ENCODE results near the gene ALPL. TPM values are rescaled to one million over a fixed set of nuclear protein-coding genes. Genes with fewer than 3 reads are reported as not detected.

ALPL gene
- total RNA-seq, 1 experiment from 2014 or later: not detected

GRCh38 chr1:21596174-21596573 lies 87.0 kb downstream of the ALPL start:
- DNase-seq (ENCODE audit: low read depth): no peak

- no peak for DNase-seq (ENCODE audit: low read depth)
Measured at GRCh38 chr1:21596628-21597027, 87.4 kb downstream of the ALPL start.

GRCh38 chr1:21597753-21598152 lies 88.5 kb downstream of the ALPL start:
- no peak for DNase-seq (ENCODE audit: low read depth)

- DNase-seq (ENCODE audit: low read depth): no peak
Measured at GRCh38 chr1:21598417-21598816, 89.2 kb downstream of the ALPL start.

- no peak for DNase-seq (ENCODE audit: low read depth)
Measured at GRCh38 chr1:21598904-21599303, 89.7 kb downstream of the ALPL start.

- DNase-seq (ENCODE audit: low read depth): no peak
Measured at GRCh38 chr1:21599402-21599801, 90.2 kb downstream of the ALPL start.

- no peak for DNase-seq (ENCODE audit: low read depth)
Measured at GRCh38 chr1:21601278-21602048, 92.2 kb downstream of the ALPL start.

- DNase-seq (ENCODE audit: low read depth): no peak
Measured at GRCh38 chr1:21603177-21604138, 94.2 kb downstream of the ALPL start.

GRCh38 chr1:21604208-21604957 lies 95.2 kb downstream of the ALPL start:
- DNase-seq (ENCODE audit: low read depth): no peak

- no peak for DNase-seq (ENCODE audit: low read depth)
Measured at GRCh38 chr1:21605012-21605715, 95.9 kb downstream of the ALPL start.

GRCh38 chr1:21605964-21606705 lies 96.9 kb downstream of the ALPL start:
- no peak for DNase-seq (ENCODE audit: low read depth)

- DNase-seq (ENCODE audit: low read depth): peak; percentile 63
Measured at GRCh38 chr1:21607549-21608529, 98.6 kb downstream of the ALPL start.

GRCh38 chr1:21608798-21609197 lies 99.6 kb downstream of the ALPL start:
- no peak for DNase-seq (ENCODE audit: low read depth)

- no peak for DNase-seq (ENCODE audit: low read depth)
Measured at GRCh38 chr1:21610027-21610426, 100.8 kb downstream of the ALPL start.

- no peak for DNase-seq (ENCODE audit: low read depth)
Measured at GRCh38 chr1:21610989-21611785, 102.0 kb downstream of the ALPL start.

- DNase-seq (ENCODE audit: low read depth): no peak
Measured at GRCh38 chr1:21612057-21612456, 102.8 kb downstream of the ALPL start.

GRCh38 chr1:21613072-21613867 lies 104.0 kb downstream of the ALPL start:
- no peak for DNase-seq (ENCODE audit: low read depth)
